ENCODE data around the gene ECT2.
"Not testable (repeated sequence)": the region's sequence is repeated elsewhere in the genome, so short reads cannot be mapped to it uniquely, and the experiment has no call there.

Gene ECT2

GRCh38 chr3:172816281-172816680 lies 65.8 kb downstream of the ECT2 start:
- DNase-seq (ENCODE audit: low read depth, low spot score): no peak
- in situ Hi-C loops (cut with HindIII; ENCODE audit: low sequenced_read_pairs): no loop called here
- TF ChIP-seq CTCF (IDR thresholded peaks at IDR 0.05; ENCODE audit: low read depth, low read length): no peak
- H3K4me3 ChIP-seq (ENCODE audit: low read depth, low read length): no peak overlapping the region

DNA sequence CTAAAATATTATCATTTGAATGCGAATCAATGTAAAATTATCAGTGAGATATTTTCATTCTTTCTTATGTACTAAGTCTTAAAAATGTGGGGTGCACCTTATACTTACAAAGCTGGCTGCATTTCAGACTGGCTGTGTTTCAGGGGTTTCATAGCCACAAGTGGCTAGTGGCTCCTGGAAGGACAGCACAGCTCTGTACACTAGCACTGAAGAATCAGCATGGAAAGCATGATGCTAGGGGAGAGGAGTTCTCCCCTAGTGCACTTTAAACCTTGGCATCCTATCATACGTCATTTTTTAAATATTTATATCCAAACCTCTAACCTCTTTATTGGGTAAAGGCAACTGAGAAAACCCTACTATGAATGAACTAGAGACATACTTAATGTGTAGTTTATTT lies 66.4 kb downstream of the ECT2 start:
- no peak for DNase-seq (ENCODE audit: low read depth, low spot score)
- no peak for TF ChIP-seq CTCF (IDR thresholded peaks at IDR 0.05; ENCODE audit: low read depth, low read length)
- in situ Hi-C loops (cut with HindIII; ENCODE audit: low sequenced_read_pairs): no loop called here
- no peak overlapping the region for H3K4me3 ChIP-seq (ENCODE audit: low read depth, low read length)

GRCh38 chr3:172820492-172820891 lies 70.0 kb downstream of the ECT2 start:
- TF ChIP-seq CTCF (IDR thresholded peaks at IDR 0.05; ENCODE audit: low read depth, low read length): no peak
- no peak for DNase-seq (ENCODE audit: low read depth, low spot score)
- in situ Hi-C loops (cut with HindIII; ENCODE audit: low sequenced_read_pairs): no loop called here
- no peak overlapping the region for H3K4me3 ChIP-seq (ENCODE audit: low read depth, low read length)

GRCh38 chr3:172824229-172824628 lies 73.7 kb downstream of the ECT2 start:
- TF ChIP-seq CTCF (IDR thresholded peaks at IDR 0.05; ENCODE audit: low read depth, low read length): no peak
- no peak for DNase-seq (ENCODE audit: low read depth, low spot score)
- in situ Hi-C loops (cut with HindIII; ENCODE audit: low sequenced_read_pairs): no loop called here
- H3K4me3 ChIP-seq (ENCODE audit: low read depth, low read length): no peak overlapping the region

DNA sequence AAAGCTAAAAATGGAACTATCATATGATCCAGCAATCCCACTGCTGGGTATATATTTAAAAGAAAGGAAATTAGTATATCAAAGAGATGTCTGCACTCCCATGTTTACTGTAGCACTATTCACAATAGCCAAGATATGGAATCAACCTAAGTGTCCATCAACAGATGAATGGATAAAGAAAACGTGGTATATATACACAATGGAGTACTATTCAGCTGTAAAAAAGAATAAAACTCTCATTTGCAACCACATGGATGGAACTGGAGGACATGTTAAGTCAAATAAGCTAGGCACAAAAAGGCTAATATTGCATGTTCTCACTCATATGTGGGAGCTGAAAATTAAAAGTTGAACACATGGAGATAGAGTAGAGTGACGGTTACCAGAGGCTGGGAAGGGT lies 76.7 kb downstream of the ECT2 start:
- in situ Hi-C loops (cut with HindIII; ENCODE audit: low sequenced_read_pairs); DNase-seq (ENCODE audit: low read depth, low spot score); H3K4me3 ChIP-seq (ENCODE audit: low read depth, low read length): not testable (repeated sequence)

DNA sequence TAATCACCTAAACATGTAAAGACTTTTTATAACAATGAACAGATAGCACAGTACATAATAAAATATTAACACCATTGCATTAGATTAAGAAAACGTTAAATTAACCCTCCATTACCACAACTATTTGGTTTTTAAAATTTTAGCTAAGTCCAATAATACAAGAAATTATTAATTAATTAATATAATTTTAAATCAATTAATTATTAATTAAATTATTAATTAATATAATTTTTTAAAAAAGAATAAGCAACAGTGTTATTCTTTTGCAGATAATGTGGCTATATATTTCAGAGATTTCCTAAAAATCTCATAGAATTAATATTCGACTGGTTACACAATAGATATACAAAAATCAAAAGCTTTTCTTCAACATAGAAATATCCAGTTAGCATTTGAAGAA lies 82.5 kb downstream of the ECT2 start:
- no peak overlapping the region for H3K4me3 ChIP-seq (ENCODE audit: low read depth, low read length)
- TF ChIP-seq CTCF (IDR thresholded peaks at IDR 0.05; ENCODE audit: low read depth, low read length): no peak
- in situ Hi-C loops (cut with HindIII; ENCODE audit: low sequenced_read_pairs): no loop called here
- no peak for DNase-seq (ENCODE audit: low read depth, low spot score)

- DNase-seq (ENCODE audit: low read depth, low spot score): peak; percentile 49
- H3K4me3 ChIP-seq (ENCODE audit: low read depth, low read length): no peak overlapping the region
- in situ Hi-C loops (cut with HindIII; ENCODE audit: low sequenced_read_pairs): no loop called here
- peak; percentile 78 for TF ChIP-seq CTCF (IDR thresholded peaks at IDR 0.05; ENCODE audit: low read depth, low read length)
Measured at GRCh38 chr3:172836390-172836997, 86.0 kb downstream of the ECT2 start.
